Measurements from ENCODE around the gene PLAA. TPM values are rescaled to one million over a fixed set of nuclear protein-coding genes. Genes with fewer than 3 reads are reported as not detected.

PLAA gene
- total RNA-seq, 4 donors from 2014 or later, result 72.5 to 105 (median 83.8) TPM

DNA sequence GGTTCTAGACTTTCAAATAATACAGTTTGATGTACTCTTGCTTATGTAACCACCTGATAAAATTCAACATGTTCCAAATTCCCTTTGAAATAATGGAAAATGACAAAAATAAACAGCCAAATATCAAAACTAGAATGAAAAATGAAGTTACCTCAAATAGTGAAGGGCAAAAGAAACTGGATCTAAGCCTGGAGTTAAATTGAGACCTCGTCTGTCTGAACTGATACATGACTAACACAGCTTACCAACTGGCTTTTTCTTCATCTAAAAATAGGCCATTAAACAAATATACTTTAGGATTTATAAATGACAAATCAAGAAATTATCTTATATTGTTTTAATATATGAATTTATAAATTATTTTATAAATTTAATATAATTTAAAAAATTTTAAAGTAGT is 42.4 kb downstream of the PLAA start:
- TF ChIP-seq POLR2A (IDR thresholded peaks at IDR 0.05) (no peak), CTCF (IDR thresholded peaks at IDR 0.05 in 4 of 5, conservative IDR thresholded peaks at IDR 0.05 in 1 of 5) (no peak)
- in situ Hi-C loops (cut with MboI; ENCODE audit: low sequenced_read_pairs in 4 of 4), result no loop called here
- intact Hi-C loops (cut with DNase I; ENCODE audit: low total_unique reads), result no loop called here
- ATAC-seq (no peak), DNase-seq (no peak)
- no peaks in the 10 kb centered on the region for H3K9me3 ChIP-seq
- H3K27ac ChIP-seq, result peak overlapping the region in 2 of 4 donors; percentile 18 to 30
- H3K4me3 ChIP-seq, result no peak overlapping the region
- no peaks in the 10 kb centered on the region for H3K27me3 ChIP-seq
- H3K36me3 ChIP-seq, result peaks cover 0 to 39% of the 10 kb centered on the region in 2 donors
- H3K4me1 ChIP-seq, result peaks cover 7 to 9% of the 10 kb centered on the region in 2 donors

- ATAC-seq (no peak), DNase-seq (no peak)
- no peaks in the 10 kb centered on the region for H3K9me3 ChIP-seq
- intact Hi-C loops (cut with DNase I; ENCODE audit: low total_unique reads), result no loop called here
- peaks cover 7 to 9% of the 10 kb centered on the region in 2 donors for H3K4me1 ChIP-seq
- H3K27ac ChIP-seq, result peak overlapping the region in 1 of 4 donors; percentile 18
- no peaks in the 10 kb centered on the region for H3K27me3 ChIP-seq
- no peak for TF ChIP-seq POLR2A (IDR thresholded peaks at IDR 0.05)
- TF ChIP-seq CTCF (IDR thresholded peaks at IDR 0.05 in 4 of 5, conservative IDR thresholded peaks at IDR 0.05 in 1 of 5), result no peak
- no peak overlapping the region for H3K4me3 ChIP-seq
- peaks cover 0 to 34% of the 10 kb centered on the region in 2 donors for H3K36me3 ChIP-seq
- in situ Hi-C loops (cut with MboI; ENCODE audit: low sequenced_read_pairs in 4 of 4), result no loop called here
These were observed 43.0 kb downstream of the PLAA start for GRCh38 chr9:26904070-26904469.

- ATAC-seq, result no peak
- Histone ChIP-seq H3K4me1 (peaks cover 23 to 31% of the 10 kb centered on the region in 2 donors), H3K27me3 (no peaks in the 10 kb centered on the region), H3K36me3 (no peaks in the 10 kb centered on the region), H3K27ac (peak overlapping the region; percentile 92 to 96 (median 96)), H3K9me3 (no peaks in the 10 kb centered on the region), H3K4me3 (peak overlapping the region; percentile 83 to 100 (median 92))
- intact Hi-C loops (cut with DNase I; ENCODE audit: low total_unique reads) (loop anchor here (5.0 to 10.0 kb wide), 2 partner anchors 79 to 1218 kb away; partner anchors contain the start of gene TUSC1), in situ Hi-C loops (cut with MboI; ENCODE audit: low sequenced_read_pairs in 4 of 4) (no loop called here)
- DNase-seq, result no peak
- TF ChIP-seq POLR2A (IDR thresholded peaks at IDR 0.05) (no peak), CTCF (IDR thresholded peaks at IDR 0.05 in 4 of 5, conservative IDR thresholded peaks at IDR 0.05 in 1 of 5) (no peak)
These were observed 53.9 kb downstream of the PLAA start for GRCh38 chr9:26893030-26893676.

DNA sequence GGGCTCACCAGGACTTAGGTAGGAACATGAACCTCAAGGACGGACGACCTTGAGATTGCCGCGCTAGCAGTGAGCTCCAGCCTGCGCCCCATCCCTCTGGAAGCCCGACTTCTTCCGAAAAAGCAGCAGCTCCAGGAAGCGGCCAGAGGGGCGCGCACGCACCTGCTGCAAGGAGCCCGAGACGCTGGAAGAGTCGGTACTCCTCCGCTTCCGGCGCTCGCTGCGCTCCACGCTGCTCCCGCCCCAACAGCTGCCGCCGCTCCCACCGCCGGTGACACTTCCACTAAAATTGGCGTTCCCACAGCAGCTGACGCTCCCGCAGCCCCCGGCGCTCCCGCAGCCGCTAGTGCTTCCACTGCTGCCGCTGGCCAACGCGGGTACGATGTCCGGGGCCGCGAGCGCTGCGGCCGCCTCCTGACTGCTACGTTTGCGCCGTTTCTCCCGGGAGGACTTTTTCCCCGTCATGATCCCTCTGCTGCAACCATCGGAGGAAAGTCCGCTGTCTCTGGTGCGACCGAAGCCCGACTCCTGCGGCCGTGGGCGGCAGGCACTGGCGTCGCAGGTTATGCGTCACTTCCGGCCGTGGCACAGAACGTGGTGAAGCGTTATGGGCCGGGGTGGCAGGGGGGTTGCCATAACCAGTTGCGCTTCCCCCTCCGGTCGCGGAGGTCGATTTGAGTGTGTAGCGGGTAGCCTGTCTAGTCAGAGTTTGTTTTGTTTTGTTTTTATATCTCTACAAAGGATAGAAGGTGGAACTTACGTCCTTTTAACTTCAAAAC is 54.6 kb downstream of the PLAA start, which contains the start of gene CAAP1:
Gene CAAP1, minus strand, starts transcription at position 552 of the 779 bp plus-strand sequence. Its CDS starts 87 bp downstream, at position 465.
- intact Hi-C loops (cut with DNase I; ENCODE audit: low total_unique reads), result loop anchor here (1.0 to 10.0 kb wide), 4 partner anchors 55 to 1218 kb away; partner anchors contain the start of genes C9orf72, PLAA and TUSC1
- H3K4me1 ChIP-seq, result peaks cover 23 to 32% of the 10 kb centered on the region in 2 donors
- in situ Hi-C loops (cut with MboI; ENCODE audit: low sequenced_read_pairs in 4 of 4), result no loop called here
- DNase-seq (peak; percentile 87 to 90), ATAC-seq (peak; percentile 97)
- no peaks in the 10 kb centered on the region for H3K36me3 ChIP-seq
- peak within 1 kb of the TSS; percentile 92 to 96 (median 96) for H3K27ac ChIP-seq
- no peaks in the 10 kb centered on the region for H3K27me3 ChIP-seq
- no peaks in the 10 kb centered on the region for H3K9me3 ChIP-seq
- TF ChIP-seq CTCF (IDR thresholded peaks at IDR 0.05 in 4 of 5, conservative IDR thresholded peaks at IDR 0.05 in 1 of 5), result peak in 4 of 5 experiments; percentile 24 to 42 (median 28)
- TF ChIP-seq POLR2A (IDR thresholded peaks at IDR 0.05), result peak; percentile 65 to 68
- H3K4me3 ChIP-seq, result peak within 1 kb of the TSS; percentile 83 to 100 (median 92)
